ENCODE data around the gene TBXAS1. TPM values are rescaled to one million over a fixed set of nuclear protein-coding genes. Genes with fewer than 3 reads are reported as not detected.

Gene TBXAS1
- total RNA-seq, 1 donor from 2014 or later, result 0.26 TPM

GRCh38 chr7:139896288-139896687, 67.2 kb downstream of the TBXAS1 start:
- H3K36me3 ChIP-seq (ENCODE audit: control insufficient read depth, insufficient read depth, low read length), result no peaks in the 10 kb centered on the region
- no peak overlapping the region for H3K4me3 ChIP-seq (ENCODE audit: low read depth, low read length)
- no peaks in the 10 kb centered on the region for H3K27me3 ChIP-seq (ENCODE audit: control insufficient read depth, insufficient read depth, low read length)
- TF ChIP-seq CTCF (IDR thresholded peaks at IDR 0.05; ENCODE audit: insufficient read depth, low read length, severe bottlenecking), result no peak
- no peak for DNase-seq (ENCODE audit: low read depth)
- FAIRE-seq, result no peak

DNA sequence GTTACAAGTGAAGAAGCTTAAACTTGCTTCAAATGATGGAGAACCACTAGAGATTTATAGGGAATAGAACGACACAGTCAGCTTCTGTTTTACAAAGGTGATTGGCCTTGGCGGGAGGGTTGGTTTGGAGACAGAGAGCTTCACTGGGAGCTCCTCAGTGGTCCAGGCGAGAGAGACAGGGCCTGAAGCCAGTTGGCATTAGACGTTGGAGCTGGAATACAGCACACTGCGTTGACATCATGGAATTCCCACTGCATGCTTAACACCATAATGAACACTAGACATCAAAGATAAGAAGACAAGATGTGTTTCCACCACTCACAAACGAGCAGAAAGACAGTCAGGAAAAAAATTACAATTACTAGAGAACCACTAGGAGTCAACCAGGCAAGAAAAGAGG, 67.8 kb downstream of the TBXAS1 start:
- FAIRE-seq, result no peak
- no peaks in the 10 kb centered on the region for H3K27me3 ChIP-seq (ENCODE audit: control insufficient read depth, insufficient read depth, low read length)
- DNase-seq (ENCODE audit: low read depth), result no peak
- H3K4me3 ChIP-seq (ENCODE audit: low read depth, low read length), result no peak overlapping the region
- H3K36me3 ChIP-seq (ENCODE audit: control insufficient read depth, insufficient read depth, low read length), result no peaks in the 10 kb centered on the region
- TF ChIP-seq CTCF (IDR thresholded peaks at IDR 0.05; ENCODE audit: insufficient read depth, low read length, severe bottlenecking), result no peak

- Histone ChIP-seq H3K36me3 (ENCODE audit: control insufficient read depth, insufficient read depth, low read length) (no peaks in the 10 kb centered on the region), H3K4me3 (ENCODE audit: low read depth, low read length) (no peak overlapping the region), H3K27me3 (ENCODE audit: control insufficient read depth, insufficient read depth, low read length) (no peaks in the 10 kb centered on the region)
- TF ChIP-seq CTCF (IDR thresholded peaks at IDR 0.05; ENCODE audit: insufficient read depth, low read length, severe bottlenecking), result no peak
- no peak for FAIRE-seq
- peak; percentile 40 for DNase-seq (ENCODE audit: low read depth)
Measured at GRCh38 chr7:139897422-139898090, 68.5 kb downstream of the TBXAS1 start.

DNA sequence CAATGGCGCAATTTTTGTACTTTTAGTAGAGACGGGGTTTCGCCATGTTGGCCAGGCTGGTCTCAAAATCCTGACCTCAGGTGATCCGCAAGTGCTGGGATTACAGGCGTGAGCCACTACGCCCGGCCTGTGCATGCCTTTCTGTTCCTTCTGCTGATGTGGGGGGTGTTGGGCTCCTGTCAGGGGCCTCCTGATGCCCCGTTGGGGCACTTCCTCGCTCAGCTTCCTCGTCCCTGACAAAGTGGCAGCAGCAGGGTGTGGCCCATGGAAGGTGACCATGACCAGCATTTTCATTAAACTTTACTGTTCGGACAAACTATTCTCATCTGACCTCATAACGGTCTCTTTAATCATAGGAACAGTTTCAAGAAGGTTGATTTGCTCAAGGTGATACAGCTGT, 69.4 kb downstream of the TBXAS1 start:
- no peak for TF ChIP-seq CTCF (IDR thresholded peaks at IDR 0.05; ENCODE audit: insufficient read depth, low read length, severe bottlenecking)
- FAIRE-seq, result no peak
- no peak for DNase-seq (ENCODE audit: low read depth)
- Histone ChIP-seq H3K36me3 (ENCODE audit: control insufficient read depth, insufficient read depth, low read length) (no peaks in the 10 kb centered on the region), H3K4me3 (ENCODE audit: low read depth, low read length) (no peak overlapping the region), H3K27me3 (ENCODE audit: control insufficient read depth, insufficient read depth, low read length) (no peaks in the 10 kb centered on the region)

DNA sequence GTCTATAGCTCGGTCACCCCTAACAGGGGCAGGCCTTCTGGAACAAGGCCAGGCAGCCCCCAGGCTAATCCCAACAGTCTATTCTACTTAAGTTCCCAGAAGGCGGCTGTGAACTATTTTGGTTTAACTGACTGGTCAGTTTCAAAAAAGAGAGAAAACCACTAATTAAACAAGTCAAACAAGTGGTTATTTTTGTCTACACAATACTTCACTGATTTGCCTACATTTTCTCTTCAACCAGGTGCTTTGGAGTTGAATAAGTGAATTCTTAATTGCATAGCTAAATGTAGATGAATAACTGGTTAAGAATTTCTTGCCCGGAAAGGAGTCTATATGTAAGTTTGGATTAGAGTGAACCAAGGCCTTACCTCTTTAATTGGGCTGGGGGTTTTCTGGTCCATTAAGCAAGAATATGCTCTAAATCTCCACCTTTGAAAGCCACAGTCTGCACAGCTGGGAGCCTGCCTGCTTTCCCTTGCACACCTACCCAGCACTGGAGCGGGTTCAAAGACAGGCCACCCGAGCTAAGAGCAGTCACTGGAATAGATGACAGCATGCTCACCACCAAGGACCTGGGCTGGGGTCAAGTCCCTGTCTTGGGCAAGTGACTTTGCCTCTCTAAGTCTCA, 70.4 kb downstream of the TBXAS1 start:
- no peaks in the 10 kb centered on the region for H3K36me3 ChIP-seq (ENCODE audit: control insufficient read depth, insufficient read depth, low read length)
- FAIRE-seq (no peak), DNase-seq (ENCODE audit: low read depth) (no peak)
- H3K27me3 ChIP-seq (ENCODE audit: control insufficient read depth, insufficient read depth, low read length), result no peaks in the 10 kb centered on the region
- no peak for TF ChIP-seq CTCF (IDR thresholded peaks at IDR 0.05; ENCODE audit: insufficient read depth, low read length, severe bottlenecking)
- H3K4me3 ChIP-seq (ENCODE audit: low read depth, low read length), result no peak overlapping the region

Data from bronchial epithelial cell (primary cell).